ENCODE results near the gene GRK7. TPM values are rescaled to one million over a fixed set of nuclear protein-coding genes. Genes with fewer than 3 reads are reported as not detected.

The GRK7 gene, protein sequence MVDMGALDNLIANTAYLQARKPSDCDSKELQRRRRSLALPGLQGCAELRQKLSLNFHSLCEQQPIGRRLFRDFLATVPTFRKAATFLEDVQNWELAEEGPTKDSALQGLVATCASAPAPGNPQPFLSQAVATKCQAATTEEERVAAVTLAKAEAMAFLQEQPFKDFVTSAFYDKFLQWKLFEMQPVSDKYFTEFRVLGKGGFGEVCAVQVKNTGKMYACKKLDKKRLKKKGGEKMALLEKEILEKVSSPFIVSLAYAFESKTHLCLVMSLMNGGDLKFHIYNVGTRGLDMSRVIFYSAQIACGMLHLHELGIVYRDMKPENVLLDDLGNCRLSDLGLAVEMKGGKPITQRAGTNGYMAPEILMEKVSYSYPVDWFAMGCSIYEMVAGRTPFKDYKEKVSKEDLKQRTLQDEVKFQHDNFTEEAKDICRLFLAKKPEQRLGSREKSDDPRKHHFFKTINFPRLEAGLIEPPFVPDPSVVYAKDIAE (N-terminal part only)
- not detected in 3 replicates for total RNA-seq
- long read RNA-seq: 0 reads

DNA sequence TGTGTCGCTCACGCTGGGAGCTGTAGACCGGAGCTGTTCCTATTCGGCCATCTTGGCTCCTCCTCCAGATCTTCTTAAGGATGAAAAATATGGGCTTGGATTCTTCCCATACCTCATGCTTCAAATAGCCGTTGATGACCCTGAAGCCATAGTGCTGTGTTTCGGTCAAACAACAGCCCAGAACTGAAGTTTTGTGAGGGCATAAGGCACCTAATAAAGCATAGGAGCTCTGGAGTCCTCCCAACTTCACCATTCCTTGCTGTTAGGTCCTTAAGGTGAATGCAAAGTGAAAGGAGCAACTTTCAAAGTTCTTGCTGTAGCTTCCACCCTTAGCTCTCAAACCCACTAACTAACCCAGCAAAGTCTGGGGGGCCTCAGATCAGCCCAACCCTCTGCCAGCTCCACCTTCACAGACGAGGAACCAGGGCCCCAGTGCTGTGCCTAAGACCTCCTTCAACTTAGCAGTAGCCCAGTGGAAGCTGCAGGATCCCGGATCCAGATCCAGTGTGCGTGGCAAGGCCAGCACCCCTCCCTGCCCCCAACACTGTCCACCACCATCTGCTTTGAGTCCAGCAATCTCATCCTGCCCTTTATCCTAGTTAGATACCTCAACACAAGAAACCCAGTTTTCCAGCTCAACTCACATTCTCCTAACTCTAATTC is at the start of gene GRK7:
Gene GRK7, plus strand, starts transcription at position 321 of the 663 bp plus-strand sequence. CDS start 14,877 bp downstream, outside the sequence.
- DNase-seq (ENCODE audit: low spot score): no peak
- H3K9me3 Mint-ChIP-seq (ENCODE audit: low read depth): no peaks in the 10 kb centered on the region
- no peaks in the 10 kb centered on the region for H3K36me3 Mint-ChIP-seq (ENCODE audit: low read depth)
- peaks cover 4% of the 10 kb centered on the region for H3K4me1 Mint-ChIP-seq (ENCODE audit: low read depth)
- no peak within 1 kb of the TSS for H3K27ac Mint-ChIP-seq (ENCODE audit: unreplicated experiment)
- H3K27me3 Mint-ChIP-seq (ENCODE audit: low read depth): no peaks in the 10 kb centered on the region
- TF ChIP-seq, protein P1, sequence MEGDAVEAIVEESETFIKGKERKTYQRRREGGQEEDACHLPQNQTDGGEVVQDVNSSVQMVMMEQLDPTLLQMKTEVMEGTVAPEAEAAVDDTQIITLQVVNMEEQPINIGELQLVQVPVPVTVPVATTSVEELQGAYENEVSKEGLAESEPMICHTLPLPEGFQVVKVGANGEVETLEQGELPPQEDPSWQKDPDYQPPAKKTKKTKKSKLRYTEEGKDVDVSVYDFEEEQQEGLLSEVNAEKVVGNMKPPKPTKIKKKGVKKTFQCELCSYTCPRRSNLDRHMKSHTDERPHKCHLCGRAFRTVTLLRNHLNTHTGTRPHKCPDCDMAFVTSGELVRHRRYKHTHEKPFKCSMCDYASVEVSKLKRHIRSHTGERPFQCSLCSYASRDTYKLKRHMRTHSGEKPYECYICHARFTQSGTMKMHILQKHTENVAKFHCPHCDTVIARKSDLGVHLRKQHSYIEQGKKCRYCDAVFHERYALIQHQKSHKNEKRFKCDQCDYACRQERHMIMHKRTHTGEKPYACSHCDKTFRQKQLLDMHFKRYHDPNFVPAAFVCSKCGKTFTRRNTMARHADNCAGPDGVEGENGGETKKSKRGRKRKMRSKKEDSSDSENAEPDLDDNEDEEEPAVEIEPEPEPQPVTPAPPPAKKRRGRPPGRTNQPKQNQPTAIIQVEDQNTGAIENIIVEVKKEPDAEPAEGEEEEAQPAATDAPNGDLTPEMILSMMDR (IDR thresholded peaks at IDR 0.05): no peak
- H3K4me3 Mint-ChIP-seq (ENCODE audit: unreplicated experiment): peak within 1 kb of the TSS; percentile 36

DNA sequence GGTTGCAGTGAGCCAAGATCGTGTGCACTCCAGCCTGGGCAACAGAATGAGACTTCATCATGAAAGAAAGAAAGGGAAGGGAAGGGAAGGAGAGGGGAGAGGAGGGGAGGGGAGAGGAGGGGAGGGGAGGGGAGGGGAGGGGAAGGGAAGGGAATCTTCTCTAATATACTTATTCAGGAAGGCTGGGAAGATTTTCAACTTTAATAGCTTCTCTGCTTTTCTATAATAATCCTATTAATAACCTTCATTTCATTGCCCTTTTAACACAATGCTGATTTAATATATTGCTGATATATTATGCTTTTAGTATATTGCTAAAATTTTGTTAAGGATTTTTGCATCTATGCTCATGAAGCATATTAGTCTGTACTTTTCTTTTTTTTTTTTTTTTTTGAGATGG is 48.5 kb upstream of the GRK7 start:
- Mint-ChIP-seq H3K27ac (ENCODE audit: unreplicated experiment) (no peak overlapping the region), H3K4me3 (ENCODE audit: unreplicated experiment) (no peak overlapping the region), H3K4me1 (ENCODE audit: low read depth) (peaks cover 8% of the 10 kb centered on the region), H3K36me3 (ENCODE audit: low read depth) (peaks cover 6% of the 10 kb centered on the region), H3K27me3 (ENCODE audit: low read depth) (peaks cover 1% of the 10 kb centered on the region), H3K9me3 (ENCODE audit: low read depth) (peaks cover 16% of the 10 kb centered on the region)
- TF ChIP-seq, protein P1 (IDR thresholded peaks at IDR 0.05): no peak
- DNase-seq (ENCODE audit: low spot score): no peak

DNA sequence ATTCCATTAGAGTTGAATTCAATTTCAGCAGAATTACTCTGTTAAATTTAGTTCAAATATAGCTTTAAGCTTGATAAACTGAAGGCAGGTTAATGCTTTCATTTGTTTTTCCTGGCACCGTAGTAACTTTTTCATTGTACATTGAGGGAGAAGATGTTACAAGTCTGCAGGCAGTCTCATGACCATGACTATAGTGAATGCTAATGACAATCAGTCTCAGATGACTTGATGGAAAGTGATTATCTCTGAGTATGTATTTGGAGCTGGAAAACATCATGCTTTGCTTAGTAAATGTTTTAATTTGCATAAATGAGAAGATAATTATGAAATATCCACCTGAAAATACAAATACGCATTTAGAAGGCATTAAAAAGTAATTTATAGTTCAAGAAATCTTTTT is 41.1 kb upstream of the GRK7 start:
- TF ChIP-seq, protein P1 (IDR thresholded peaks at IDR 0.05): no peak
- Mint-ChIP-seq H3K27me3 (ENCODE audit: low read depth) (peaks cover 1% of the 10 kb centered on the region), H3K9me3 (ENCODE audit: low read depth) (no peaks in the 10 kb centered on the region), H3K4me3 (ENCODE audit: unreplicated experiment) (no peak overlapping the region), H3K4me1 (ENCODE audit: low read depth) (peaks cover 8% of the 10 kb centered on the region), H3K27ac (ENCODE audit: unreplicated experiment) (no peak overlapping the region), H3K36me3 (ENCODE audit: low read depth) (no peaks in the 10 kb centered on the region)
- no peak for DNase-seq (ENCODE audit: low spot score)

DNA sequence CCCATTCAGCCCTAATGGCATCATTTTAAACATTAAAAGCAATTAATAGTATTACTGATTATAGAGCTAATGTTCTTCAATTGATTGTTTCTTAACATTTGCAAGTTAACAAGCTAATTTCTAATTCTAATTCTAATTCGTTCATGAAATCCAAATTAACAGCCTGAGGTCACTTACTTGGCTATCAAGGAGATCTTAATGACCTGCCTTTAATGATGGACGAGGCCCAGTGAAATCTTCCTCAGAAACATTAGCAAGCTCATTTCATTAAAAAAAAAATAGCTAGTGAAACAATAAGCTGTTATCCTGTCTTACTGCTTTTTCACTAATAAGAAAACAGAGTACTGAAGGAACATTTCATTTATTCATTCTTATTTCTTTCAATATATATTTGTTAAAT is 40.6 kb upstream of the GRK7 start:
- H3K4me1 Mint-ChIP-seq (ENCODE audit: low read depth): peaks cover 8% of the 10 kb centered on the region
- no peak overlapping the region for H3K27ac Mint-ChIP-seq (ENCODE audit: unreplicated experiment)
- TF ChIP-seq, protein P1 (IDR thresholded peaks at IDR 0.05): no peak
- H3K9me3 Mint-ChIP-seq (ENCODE audit: low read depth): no peaks in the 10 kb centered on the region
- no peaks in the 10 kb centered on the region for H3K36me3 Mint-ChIP-seq (ENCODE audit: low read depth)
- no peak for DNase-seq (ENCODE audit: low spot score)
- H3K4me3 Mint-ChIP-seq (ENCODE audit: unreplicated experiment): no peak overlapping the region
- peaks cover 1% of the 10 kb centered on the region for H3K27me3 Mint-ChIP-seq (ENCODE audit: low read depth)

DNA sequence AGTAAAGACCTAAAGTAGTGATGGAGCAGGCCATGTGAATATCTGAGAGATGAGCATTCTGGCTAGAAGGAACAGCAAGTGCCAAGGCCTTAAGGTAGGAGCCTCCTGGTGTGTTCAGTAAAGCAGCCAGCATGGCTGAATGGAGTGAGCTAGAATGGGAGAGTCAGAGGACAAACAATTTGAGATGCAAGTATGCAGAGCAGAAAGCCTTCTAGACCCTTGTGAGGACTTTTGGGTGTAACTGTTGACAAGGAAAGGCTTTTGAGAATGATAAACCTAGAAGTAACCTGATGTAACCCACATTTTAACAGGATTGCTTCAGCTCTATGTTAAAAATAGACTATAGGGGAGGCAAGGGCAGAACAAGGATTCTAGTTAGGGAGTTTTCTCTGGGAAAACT is 40.0 kb upstream of the GRK7 start:
- TF ChIP-seq, protein P1 (IDR thresholded peaks at IDR 0.05): no peak
- Mint-ChIP-seq H3K4me1 (ENCODE audit: low read depth) (peaks cover 8% of the 10 kb centered on the region), H3K27me3 (ENCODE audit: low read depth) (no peaks in the 10 kb centered on the region), H3K4me3 (ENCODE audit: unreplicated experiment) (no peak overlapping the region), H3K27ac (ENCODE audit: unreplicated experiment) (no peak overlapping the region), H3K9me3 (ENCODE audit: low read depth) (no peaks in the 10 kb centered on the region), H3K36me3 (ENCODE audit: low read depth) (peaks cover 2% of the 10 kb centered on the region)
- DNase-seq (ENCODE audit: low spot score): no peak

All from chondrocyte (in vitro differentiated cells).